Adrenal gland (tissue), 12 donors: ENCODE results near the gene ARHGEF37. TPM values are rescaled to one million over a fixed set of nuclear protein-coding genes. Genes with fewer than 3 reads are reported as not detected.

Source experiments
- DNase-seq, 7 donors: peaks; one replicate each; pipeline ENCODE4 v3.0.0-alpha.2; 2019 to 2020
- H3K27ac ChIP-seq, 5 donors: fragments of 200-600 bp; sonication (generic) in 4 of 5; 1 replicate in 3 of 5; 2 replicates in 2 of 5; pipeline versions ENCODE4 v1.5.1 to v1.8.0; 2016 to 2020; ENCODE audit warnings: mild to moderate bottlenecking in 1 of 5
- H3K27me3 ChIP-seq: fragments of 200-600 bp; 2 replicates; pipeline ENCODE4 v1.8.0; 2021
- H3K36me3 ChIP-seq, 2 donors: fragments of 200-600 bp; replicated peaks in 1 of 2; 1 replicate in 1 of 2; 2 replicates in 1 of 2; pipeline versions ENCODE4 v1.5.1 to v1.8.0; 2018 to 2022
- H3K4me1 ChIP-seq, 2 donors: fragments of 200-600 bp; replicated peaks in 1 of 2; 1 replicate in 1 of 2; 2 replicates in 1 of 2; pipeline versions ENCODE4 v1.5.1 to v1.8.0; 2018 to 2021
- H3K4me3 ChIP-seq, 4 donors: fragments of 200-600 bp; sonication (generic) in 3 of 4; one replicate each; pipeline ENCODE4 v1.5.1; 2016 to 2018
- H3K9me3 ChIP-seq, 3 donors: fragments of 200-600 bp; sonication (generic) in 1 of 3; replicated peaks in 1 of 3; 1 replicate in 2 of 3; 2 replicates in 1 of 3; pipeline versions ENCODE4 v1.5.1 to v1.8.0; 2016 to 2021
- POLR2A ChIP-seq, 2 donors: fragments of 450-650 bp; IDR thresholded peaks; one replicate each; pipeline ENCODE4 v1.6.1; 2017; ENCODE audit warnings: antibody characterized with exemption in 2 of 2, mild to moderate bottlenecking in 2 of 2, moderate library complexity in 1 of 2
- WGBS, 4 donors: extraction: QIAGEN DNeasy Blood & Tissue Kit in 2 of 4; methylation state at CpG; one replicate each; pipeline versions ENCODE4 v1.1.5 to v1.1.7; 2013 to 2017; 5-methylcytosine and 5-hydroxymethylcytosine counted together
- intact Hi-C, 2 donors: fragments of 100-400 bp; cut with DNase I; formaldehyde crosslinking; loops; one replicate each; pipeline versions ENCODE4 v1.14.1 to v1.15.0; 2022 to 2023
- polyA plus RNA-seq, 3 donors: library from polyadenylated mRNA; stranded (reverse); fragments of 200-250 nt in 2 of 3; fragments of 350-450 nt in 1 of 3; fragmentation: Illumina TruSeq in 1 of 3; extraction: RNeasy Lipid Tissue Mini Kit (QIAGEN cat#74804) in 1 of 3; gene quantifications; one replicate each; pipeline ENCODE4 v1.2.3, GENCODE V29; 2013 to 2014
- total RNA-seq, 9 donors: library from RNA; depleted of rRNA in 4 of 9; stranded (reverse); fragments of >200 nt in 4 of 9; fragments of 120-200 nt in 1 of 9; fragmentation: NEBNext Ultra II Directional in 1 of 9; extraction: Animal tissue kit (Norgen Biotek cat#: 25700) in 1 of 9; gene quantifications; one replicate each; pipeline versions ENCODE4 v1.1.0 to v1.2.4, GENCODE V29; 2013 to 2023
- TF ChIP-seq, protein P1 (sequence below), 6 experiments: fragments of 450-650 bp in 4 of 6; fragments of 200-600 bp in 2 of 6; sonication (generic) in 1 of 6; IDR thresholded peaks; 1 replicate in 5 of 6; 2 replicates in 1 of 6; pipeline versions ENCODE4 v1.5.1 to v1.8.0; 2016 to 2021; ENCODE audit warnings: antibody characterized with exemption in 6 of 6, mild to moderate bottlenecking in 2 of 6, moderate library complexity in 1 of 6
- donor health status: healthy with polysubstance abuse.
- donor health status: Bipolar disorder and iron deficiency.
- donor health status: DM: yes; HTN: yes; CAD: no.
- donor health status: DM: no; HTN: no; CAD: no.
- donor health status: DM: no; HTN: no; CAD: no.
- donor health status: DM: yes; HTN: yes; CAD: no.

ARHGEF37 gene
- total and polyA plus RNA-seq, 12 donors = 0.83 to 8.4 (median 4.0) TPM

DNA sequence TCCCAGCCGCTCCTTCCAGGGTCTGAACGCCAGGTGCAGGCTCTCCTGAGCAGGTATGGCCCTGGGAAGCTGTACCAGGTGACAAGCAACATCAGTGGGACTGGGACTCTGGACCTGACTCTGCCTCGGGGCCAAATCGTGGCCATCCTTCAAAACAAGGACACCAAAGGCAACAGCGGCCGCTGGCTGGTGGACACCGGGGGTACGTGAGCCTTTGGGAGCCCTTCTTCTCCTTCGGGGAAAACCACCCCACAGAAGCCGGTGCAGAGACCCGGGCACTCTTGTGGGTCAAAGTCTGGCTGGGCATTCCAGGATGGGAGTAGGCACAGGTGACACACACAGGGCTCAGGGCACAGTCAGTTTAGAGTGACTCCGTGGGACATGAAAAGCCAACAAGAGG, 45.8 kb downstream of the ARHGEF37 start:
- no peak for DNase-seq
- H3K9me3 ChIP-seq = no peaks in the 10 kb centered on the region
- H3K36me3 ChIP-seq = no peaks in the 10 kb centered on the region
- H3K27ac ChIP-seq = no peak overlapping the region
- H3K4me1 ChIP-seq = no peaks in the 10 kb centered on the region
- no peaks in the 10 kb centered on the region for H3K27me3 ChIP-seq
- no peak for TF ChIP-seq POLR2A (IDR thresholded peaks at IDR 0.05)
- TF ChIP-seq, protein P1, sequence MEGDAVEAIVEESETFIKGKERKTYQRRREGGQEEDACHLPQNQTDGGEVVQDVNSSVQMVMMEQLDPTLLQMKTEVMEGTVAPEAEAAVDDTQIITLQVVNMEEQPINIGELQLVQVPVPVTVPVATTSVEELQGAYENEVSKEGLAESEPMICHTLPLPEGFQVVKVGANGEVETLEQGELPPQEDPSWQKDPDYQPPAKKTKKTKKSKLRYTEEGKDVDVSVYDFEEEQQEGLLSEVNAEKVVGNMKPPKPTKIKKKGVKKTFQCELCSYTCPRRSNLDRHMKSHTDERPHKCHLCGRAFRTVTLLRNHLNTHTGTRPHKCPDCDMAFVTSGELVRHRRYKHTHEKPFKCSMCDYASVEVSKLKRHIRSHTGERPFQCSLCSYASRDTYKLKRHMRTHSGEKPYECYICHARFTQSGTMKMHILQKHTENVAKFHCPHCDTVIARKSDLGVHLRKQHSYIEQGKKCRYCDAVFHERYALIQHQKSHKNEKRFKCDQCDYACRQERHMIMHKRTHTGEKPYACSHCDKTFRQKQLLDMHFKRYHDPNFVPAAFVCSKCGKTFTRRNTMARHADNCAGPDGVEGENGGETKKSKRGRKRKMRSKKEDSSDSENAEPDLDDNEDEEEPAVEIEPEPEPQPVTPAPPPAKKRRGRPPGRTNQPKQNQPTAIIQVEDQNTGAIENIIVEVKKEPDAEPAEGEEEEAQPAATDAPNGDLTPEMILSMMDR (IDR thresholded peaks at IDR 0.05) = no peak
- no peak overlapping the region for H3K4me3 ChIP-seq
- intact Hi-C loops = no loop called here
- WGBS, 4 donors = 86 to 89% (median 86%) methylated on average over 12 of the region's 12 CpGs; no CpG with 5 or more reads in 1 of the 4 donors

DNA sequence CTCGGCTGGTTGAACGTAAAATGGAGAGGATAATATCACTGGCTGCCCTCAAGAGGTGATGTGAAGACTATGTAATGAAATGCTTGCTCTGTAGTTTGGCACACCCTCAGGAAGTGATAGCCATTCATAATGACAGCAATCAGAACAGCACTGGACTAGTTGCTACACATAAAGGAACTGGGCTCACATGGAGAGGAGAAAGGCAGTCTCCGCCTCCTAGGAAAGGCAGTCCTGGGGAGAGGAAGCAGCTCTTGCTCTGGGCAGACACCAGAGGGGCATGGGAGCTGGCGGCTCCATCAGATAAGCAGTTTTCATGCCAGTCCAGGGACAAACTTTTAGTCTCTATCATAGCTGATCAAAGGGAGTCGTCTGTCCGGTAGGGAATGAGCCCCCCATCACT, 46.9 kb downstream of the ARHGEF37 start:
- WGBS, 4 donors = 66 to 79% (median 75%) methylated on average over 5 to 6 of the region's 6 CpGs
- peak in 2 of 7 donors; percentile 28 for DNase-seq
- H3K36me3 ChIP-seq = no peaks in the 10 kb centered on the region

DNA sequence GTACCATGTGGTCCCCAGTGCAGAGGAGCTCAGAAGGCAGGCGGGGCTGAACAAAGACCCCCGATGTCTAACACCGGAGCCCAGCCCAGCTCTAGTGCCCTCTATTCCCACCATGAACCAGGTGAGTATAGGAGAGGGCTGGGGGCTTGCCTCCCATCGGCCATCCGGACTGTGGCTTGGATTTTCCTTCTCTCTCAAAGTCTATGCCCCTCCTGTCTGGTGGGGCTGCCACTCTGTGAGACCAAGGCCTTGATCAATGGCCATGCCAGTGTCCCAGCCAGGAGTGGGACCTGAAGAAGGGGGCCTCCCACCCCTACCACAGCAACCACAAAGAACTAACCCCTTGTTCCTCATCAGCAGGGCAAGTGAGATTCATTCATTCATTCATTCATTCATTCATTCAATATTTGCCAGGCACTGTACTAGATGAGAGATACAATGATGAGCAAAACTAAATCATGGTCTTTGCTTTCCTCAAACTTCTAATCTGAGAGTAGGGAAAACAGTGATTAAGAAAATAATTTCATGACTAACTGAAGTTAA, 47.6 kb downstream of the ARHGEF37 start:
- Histone ChIP-seq H3K9me3 (no peaks in the 10 kb centered on the region), H3K4me1 (no peaks in the 10 kb centered on the region), H3K27me3 (no peaks in the 10 kb centered on the region), H3K4me3 (no peak overlapping the region), H3K27ac (no peak overlapping the region), H3K36me3 (no peaks in the 10 kb centered on the region)
- whole genome bisulfite sequencing, 4 donors = 76 to 89% (median 85%) methylated on average over 2 to 5 of the region's 5 CpGs
- TF ChIP-seq POLR2A (IDR thresholded peaks at IDR 0.05) = no peak
- TF ChIP-seq, protein P1 (IDR thresholded peaks at IDR 0.05) = no peak
- intact Hi-C loops = no loop called here
- DNase-seq = no peak

More for the DNA sequence above, 46.9 kb downstream of the ARHGEF37 start:
- Histone ChIP-seq H3K4me1 (no peaks in the 10 kb centered on the region), H3K27me3 (no peaks in the 10 kb centered on the region), H3K4me3 (no peak overlapping the region), H3K9me3 (no peaks in the 10 kb centered on the region), H3K27ac (no peak overlapping the region)
- TF ChIP-seq POLR2A (IDR thresholded peaks at IDR 0.05) = no peak
- TF ChIP-seq, protein P1 (IDR thresholded peaks at IDR 0.05) = no peak
- intact Hi-C loops = no loop called here

DNA sequence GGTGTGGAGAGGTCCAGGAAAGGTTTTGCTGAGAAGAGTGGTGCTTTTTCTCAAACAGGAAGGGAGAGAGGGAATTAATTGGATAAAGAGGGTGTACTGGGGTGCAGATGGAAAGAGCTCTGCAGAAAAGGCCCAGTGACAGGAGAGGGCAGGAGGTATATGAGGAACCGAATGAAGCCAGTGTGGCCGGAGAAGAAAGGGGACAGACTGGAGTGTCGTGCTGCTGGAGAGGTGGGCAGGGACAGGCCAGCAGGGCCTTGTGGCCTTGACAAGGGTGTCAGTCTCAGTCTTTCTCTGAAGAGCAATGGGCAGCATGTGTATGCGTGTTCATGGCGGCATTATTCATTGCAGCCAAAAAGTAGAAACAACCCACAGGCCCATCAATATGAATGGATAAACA, 48.1 kb downstream of the ARHGEF37 start:
- Histone ChIP-seq H3K4me1 (no peaks in the 10 kb centered on the region), H3K27ac (no peak overlapping the region), H3K9me3 (no peaks in the 10 kb centered on the region), H3K27me3 (no peaks in the 10 kb centered on the region), H3K4me3 (no peak overlapping the region), H3K36me3 (no peaks in the 10 kb centered on the region)
- TF ChIP-seq POLR2A (IDR thresholded peaks at IDR 0.05) = no peak
- TF ChIP-seq, protein P1 (IDR thresholded peaks at IDR 0.05) = no peak
- 92 to 96% (median 94%) methylated on average over 5 of the region's 5 CpGs for WGBS, 4 donors
- intact Hi-C loops = no loop called here
- no peak for DNase-seq
